Germinal center (tissue), 1 donor: ENCODE measurements around the gene FNDC8.
"Not testable (repeated sequence)": the region's sequence is repeated elsewhere in the genome, so short reads cannot be mapped to it uniquely, and the experiment has no call there.

Experiments used
- DNase-seq: peaks from one replicate; pipeline ENCODE4 v3.0.0; 2012; ENCODE audit warnings: mixed read lengths, low spot score

FNDC8 gene

DNA sequence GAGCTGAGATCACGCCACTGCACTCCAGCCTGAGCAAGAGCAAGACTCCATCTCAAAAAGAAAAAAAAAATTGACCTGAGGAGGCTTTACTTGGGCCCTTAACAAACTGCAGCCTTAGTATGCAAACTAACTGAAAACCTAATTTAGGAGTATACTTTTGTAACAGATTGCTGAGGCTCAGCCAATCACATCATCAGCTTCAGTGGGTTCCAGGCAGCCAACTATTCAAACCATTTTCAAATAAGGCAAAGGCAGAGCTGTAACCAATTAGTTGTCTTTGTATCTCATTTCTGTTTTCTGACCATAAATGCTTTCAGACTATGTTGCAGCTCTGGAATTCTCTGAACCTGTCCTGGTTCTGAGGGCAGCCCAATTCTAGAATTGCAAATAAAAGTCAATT, 25.7 kb upstream of the FNDC8 start:
- DNase-seq, result no peak

- no peak for DNase-seq
Observed at GRCh38 chr17:35097776-35098175, 23.6 kb upstream of the FNDC8 start.

DNA sequence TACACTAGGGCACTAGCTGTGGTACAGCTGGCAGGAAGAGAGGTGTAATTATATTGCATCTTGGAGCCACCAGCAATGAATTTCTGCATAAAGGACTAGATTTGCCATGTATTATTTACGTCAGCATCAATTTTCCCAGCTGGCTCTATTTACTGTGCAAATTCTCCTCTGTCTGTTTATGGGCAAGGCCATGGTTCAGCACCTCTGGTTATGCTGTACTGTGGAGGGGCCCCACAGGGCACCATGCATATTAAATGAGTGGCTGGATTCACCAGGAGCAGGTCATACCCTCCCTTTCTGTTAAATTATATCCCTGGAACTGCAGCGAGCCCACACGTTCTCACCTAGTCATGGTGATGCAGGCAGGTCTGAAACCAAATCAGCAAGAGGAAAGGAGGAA, 21.5 kb upstream of the FNDC8 start:
- DNase-seq, result no peak

DNA sequence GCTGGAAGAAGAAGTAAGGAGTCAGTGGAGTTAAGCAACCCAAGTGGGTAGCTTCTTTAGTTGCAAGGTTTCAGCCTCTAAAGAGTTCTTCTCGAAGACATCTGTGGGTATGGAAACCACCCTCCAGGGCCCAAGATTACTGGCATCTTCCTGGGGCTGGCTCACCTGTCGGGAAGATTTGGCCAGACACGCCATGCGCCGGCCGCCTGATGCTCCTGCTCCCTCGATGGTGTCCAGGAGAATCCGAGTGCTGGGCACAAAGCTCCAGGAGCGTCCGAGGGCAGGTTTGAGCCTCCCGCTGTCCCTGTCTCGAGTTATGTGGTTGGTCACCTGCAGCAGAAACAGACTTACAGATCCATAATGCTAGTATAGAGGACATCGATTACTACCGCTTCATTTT, 20.4 kb upstream of the FNDC8 start:
- DNase-seq, result no peak

DNA sequence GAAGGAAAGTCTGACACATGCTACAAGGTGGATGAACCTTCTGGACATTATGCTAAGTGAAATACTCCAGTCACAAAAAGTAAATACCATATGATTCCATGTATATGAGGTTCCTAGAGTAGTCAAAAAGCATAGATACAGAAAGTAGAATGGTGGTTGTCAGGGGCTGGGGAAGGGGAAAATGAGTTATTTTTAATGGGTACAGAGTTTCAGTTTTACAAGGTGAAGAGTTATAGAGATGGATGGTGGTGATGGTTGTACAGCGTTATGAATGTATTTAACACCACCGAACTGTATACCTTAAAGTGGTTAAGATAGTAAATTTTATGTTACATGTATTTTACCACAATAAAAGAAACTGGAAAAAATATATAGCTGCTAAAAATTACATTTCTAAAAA, 19.7 kb upstream of the FNDC8 start:
- no peak for DNase-seq

DNA sequence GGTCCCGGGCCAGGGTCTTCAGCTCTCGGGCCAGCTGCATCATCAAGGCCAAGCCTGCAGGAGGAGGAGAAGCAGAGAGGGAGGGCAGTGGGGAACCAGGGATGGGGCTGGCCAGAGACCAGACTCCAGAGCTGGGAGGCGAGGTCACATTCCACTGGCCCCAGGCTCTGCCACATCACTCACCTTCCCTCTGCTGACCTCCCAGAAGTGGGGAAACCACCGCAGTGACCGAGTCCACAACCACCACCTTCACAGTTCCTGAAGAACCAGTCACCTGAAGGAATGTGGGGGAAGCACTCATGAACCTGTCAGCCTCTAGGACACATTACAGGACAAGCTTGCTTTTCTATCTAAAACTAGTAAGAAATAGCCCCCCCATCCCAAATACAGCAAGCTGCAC, 18.1 kb upstream of the FNDC8 start:
- DNase-seq, result no peak

- no peak for DNase-seq
Observed at GRCh38 chr17:35104844-35105450, 16.5 kb upstream of the FNDC8 start.

GRCh38 chr17:35110791-35111190, 10.6 kb upstream of the FNDC8 start:
- not testable (repeated sequence) for DNase-seq

DNA sequence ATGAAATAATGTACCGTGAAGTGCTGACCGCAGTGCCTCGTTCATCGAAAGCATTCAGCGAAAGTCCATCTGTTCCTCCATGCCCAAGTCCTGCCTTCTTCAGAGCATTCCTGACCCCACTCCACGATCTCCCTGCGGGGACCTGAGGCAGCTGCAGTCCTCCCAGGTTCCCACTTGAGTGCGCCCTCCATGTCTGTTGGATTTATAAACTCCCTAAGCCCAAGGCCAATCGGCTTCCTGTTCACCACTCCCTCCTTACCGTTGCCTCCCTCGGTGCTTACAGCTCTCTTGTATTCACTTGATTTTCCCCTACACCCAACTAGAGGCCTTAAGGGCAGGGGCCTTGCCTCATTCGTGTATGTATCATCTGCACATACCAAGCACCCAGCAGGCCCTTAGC, 4.6 kb upstream of the FNDC8 start:
- DNase-seq, result no peak

DNA sequence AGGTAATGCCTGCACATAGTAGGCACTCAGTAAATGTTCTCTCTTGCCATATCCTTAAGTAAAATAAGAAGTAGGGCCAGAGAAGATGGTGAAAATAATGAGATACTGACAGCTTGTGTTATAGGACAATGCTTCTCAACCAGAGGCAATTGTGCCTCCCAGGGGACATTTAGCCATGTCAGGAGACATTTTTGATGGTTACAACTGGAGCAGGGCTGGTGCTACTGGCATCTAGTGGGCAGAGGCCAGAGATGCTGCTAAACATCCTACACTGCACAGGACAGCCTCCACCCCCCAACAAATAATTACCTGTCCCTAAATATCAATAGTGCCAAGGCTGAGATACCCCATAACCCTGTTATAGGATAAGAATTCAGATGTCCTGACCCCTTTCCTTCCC, 3.4 kb upstream of the FNDC8 start:
- DNase-seq, result no peak

- DNase-seq, result peak; percentile 90
Observed at GRCh38 chr17:35119370-35120165, 1.8 kb upstream of the FNDC8 start, which contains the start of gene RAD51D. Gene RAD51D (minus strand): TSS chr17:35119860. CDS start chr17:35119613, 247 bp downstream.

DNA sequence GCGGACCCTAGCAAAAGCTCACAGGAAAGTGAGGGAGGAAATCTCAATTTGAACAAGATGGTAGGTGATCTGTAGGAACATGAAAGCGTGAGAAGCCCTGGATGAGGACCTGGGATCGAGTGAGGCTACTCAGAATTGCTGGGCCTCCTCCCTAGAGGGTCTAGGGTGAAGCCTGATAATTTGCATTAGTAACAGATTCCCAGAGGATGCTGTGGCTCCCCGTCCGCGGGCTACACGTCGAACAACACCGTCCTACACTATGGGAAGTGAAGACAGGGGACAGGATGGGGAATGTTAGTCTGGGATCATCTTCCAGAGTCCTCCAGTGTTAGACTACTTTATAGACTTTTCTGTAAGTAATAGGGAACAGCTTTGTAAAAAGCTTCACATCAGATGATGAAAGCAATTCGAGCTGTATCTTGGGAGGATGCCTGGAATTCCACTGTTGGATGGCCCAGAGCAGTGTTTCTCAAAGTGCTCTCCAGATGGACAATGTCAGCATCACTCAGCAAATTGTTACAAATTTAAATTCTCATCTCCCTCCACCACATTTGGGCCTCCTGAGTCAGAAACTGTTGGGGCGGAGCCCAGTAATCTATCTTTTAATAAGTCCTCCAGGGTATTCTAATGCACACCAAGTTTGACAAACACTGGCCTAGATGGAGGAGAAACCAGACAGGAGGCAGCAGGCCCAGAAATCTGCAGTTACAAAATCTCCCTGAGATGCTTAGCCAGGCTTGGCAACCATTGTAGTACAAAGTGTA, 6.5 kb downstream of the FNDC8 start:
- DNase-seq, result no peak

GRCh38 chr17:35129154-35129972, 7.9 kb downstream of the FNDC8 start:
- no peak for DNase-seq

- no peak for DNase-seq
Observed at GRCh38 chr17:35129973-35130351, 8.5 kb downstream of the FNDC8 start.

DNA sequence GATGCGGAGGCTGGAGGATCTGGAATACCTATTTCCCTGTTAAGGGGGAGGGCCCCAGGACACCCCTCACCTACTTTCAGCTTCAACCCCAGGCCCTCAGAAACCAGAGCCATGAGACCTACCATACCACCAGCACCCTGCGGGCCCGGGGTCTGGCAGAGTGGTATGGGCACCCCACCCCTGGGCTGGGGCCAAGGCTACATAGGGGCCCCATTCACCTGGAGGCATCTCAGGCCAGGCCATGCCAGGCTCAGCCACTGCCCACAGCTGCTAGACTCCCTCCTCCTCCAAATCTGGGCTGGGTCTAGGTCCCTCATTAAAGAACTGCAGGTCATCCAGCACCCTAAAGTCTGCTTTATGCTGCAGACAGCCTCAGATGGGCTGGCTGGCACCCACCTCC, 9.0 kb downstream of the FNDC8 start:
- DNase-seq, result no peak

DNA sequence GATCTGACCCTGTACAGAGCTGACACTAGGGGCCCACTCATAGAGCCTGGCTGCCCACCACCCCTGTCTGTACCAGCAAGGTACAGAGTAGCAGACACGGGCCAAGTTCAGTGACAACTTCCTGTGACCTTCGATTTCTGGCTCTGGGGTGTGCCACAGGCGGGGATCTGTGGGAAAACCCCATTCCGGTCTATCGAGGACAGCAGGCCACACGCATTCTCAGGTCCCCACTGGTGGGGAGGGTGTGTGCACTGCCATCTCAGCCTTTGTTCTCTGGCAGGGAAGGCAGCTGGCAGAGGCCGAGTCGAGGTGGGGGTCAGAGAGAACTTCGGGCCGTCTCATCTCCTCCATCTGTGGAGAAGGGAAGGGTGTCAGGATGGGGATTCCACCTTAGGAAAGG, 10.7 kb downstream of the FNDC8 start:
- no peak for DNase-seq

DNA sequence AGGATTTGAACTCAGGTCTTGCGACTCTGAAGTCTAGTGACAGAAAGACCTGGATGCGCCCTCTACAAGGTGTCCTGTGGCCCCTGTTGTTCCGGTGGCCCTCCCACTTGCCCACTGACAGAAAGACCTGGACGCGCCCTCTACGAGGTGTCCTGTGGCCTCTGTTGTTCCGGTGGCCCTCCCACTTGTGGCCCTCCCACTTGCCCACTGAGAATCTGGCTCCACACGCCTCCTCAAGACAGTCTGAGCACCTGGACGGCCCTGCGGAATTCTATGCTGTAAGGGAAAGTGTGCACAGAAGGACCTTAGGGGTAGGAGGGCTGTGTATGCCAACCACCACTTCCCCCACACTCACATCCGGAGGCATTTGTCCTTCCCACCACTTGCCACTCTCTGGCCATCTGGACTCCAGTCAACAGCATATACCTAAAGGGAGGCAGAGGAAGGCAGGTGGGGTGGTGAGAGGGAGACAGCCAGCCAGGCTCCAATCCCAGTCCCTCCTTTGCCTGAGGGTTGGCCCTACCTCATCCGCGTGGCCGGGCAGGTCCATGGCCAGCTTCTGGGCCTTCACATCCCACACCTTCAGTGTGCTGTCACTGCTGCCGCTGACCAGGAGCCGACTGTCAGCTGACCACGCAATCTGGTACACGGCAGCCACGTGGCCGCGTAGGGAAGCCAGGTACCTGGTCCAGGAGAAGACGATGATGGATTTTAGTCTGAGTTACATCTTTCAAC, 11.6 kb downstream of the FNDC8 start:
- no peak for DNase-seq

DNA sequence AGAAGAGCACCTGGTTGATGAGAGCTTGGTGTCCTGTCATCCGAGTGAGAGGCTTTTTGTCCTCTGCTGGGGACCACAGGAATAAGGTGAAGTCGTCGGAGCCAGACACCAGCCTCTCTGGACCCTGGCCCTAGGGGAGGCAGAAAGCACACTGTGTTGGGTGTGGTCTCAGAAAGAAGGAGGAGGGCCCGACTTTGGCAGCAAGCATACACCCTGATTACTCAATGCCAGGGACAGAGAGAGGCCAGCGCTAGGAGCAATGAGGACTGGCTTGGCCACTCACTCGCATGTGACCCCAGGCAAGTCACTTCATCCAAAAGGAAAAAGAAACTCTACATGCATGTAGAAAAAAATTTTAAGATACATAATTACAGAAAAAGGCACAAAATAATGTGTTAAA, 13.9 kb downstream of the FNDC8 start:
- no peak for DNase-seq

- DNase-seq, result no peak
Observed at GRCh38 chr17:35138218-35138617, 16.8 kb downstream of the FNDC8 start.

DNA sequence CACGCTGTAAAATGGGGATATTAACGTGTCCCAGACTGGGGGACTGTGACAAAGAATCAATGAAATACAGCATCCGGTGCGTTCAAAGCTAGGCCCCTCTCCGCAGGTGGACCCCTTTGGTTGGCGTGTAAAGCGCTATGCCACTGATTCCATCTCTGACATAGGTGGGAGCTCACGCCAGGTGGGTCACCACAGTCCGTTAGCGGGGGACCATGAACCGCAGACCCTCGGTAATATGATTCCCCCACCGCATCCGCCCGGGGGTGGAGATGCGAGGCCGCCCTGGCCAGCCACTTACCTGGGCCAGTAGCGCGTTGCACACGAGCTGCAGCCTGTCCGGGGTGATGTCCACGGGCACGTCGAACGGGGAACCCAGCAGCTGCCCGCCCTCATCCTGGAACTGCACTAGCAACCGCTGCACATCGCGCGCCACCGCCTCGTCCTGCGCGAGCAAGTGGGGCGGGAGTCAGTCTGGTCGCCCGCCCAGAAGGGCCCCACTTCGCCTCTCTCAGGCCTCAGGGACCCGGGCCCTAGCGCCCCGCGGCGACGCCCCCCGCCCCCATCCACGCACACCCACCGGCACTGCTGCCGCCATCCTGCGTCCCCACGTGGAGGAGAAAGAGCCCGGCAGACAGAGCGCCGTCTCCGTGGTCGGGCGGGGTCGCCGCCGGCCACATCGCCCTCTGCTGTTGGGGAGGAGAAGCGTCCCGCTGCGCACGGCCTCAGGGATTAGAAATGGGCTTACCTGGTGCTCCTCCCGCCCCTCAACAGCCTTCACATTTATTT, 20.5 kb downstream of the FNDC8 start, which contains the start of gene NLE1:
Gene NLE1, minus strand, starts transcription at position 623 of the 786 bp plus-strand sequence. Its CDS starts 28 bp downstream, at position 595.
- peak; percentile 87 for DNase-seq

DNA sequence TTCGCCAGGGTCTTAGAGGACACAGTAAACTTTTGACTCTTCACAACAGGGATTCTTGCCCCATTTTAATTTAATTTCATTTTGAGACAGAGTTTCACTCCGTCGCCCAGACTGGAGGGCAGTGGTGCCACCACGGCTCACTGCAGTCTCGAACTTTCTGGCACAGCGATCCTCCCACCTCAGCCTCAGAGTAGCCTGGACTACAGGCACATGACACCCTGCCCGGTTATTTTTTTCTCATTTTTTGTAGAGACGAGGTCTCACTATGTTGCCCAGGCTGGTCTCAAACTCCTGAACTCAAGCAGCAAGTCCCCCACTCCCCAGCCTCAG, 21.0 kb downstream of the FNDC8 start:
- no peak for DNase-seq
